HL-60 (cell line): Measurements from ENCODE around the gene SLC29A3.

Experiments
- DNase-seq, 2 experiments: peaks; one replicate each; pipeline ENCODE4 v3.0.0-alpha.2; 2010 to 2020; ENCODE audit warnings: low read depth in 1 of 2, low spot score in 1 of 2
- H3K27ac ChIP-seq: fragments of 250-450 bp; sonication (Bioruptor Pico); replicated peaks from 2 replicates; pipeline ENCODE4 v1.5.1; 2020; ENCODE audit warnings: mild to moderate bottlenecking, moderate library complexity
- H3K27me3 ChIP-seq: fragments of 250-450 bp; sonication (Bioruptor Pico); 2 replicates; pipeline ENCODE4 v1.5.1; 2021; ENCODE audit warnings: mild to moderate bottlenecking, moderate library complexity; ENCODE audit not compliant: insufficient read depth, poor library complexity, severe bottlenecking
- H3K4me3 ChIP-seq: replicated peaks from 2 replicates; pipeline ENCODE4 v1.5.1; 2011; ENCODE audit warnings: mild to moderate bottlenecking, control low read depth, low read length; ENCODE audit not compliant: insufficient read depth
- GABPA ChIP-seq: IDR thresholded peaks from 2 replicates; pipeline ENCODE4 v1.6.1; 2012; ENCODE audit warnings: low read depth
- POLR2AphosphoS5 ChIP-seq: IDR thresholded peaks from 2 replicates; pipeline ENCODE4 v1.6.1; 2012; ENCODE audit warnings: low read depth
- REST ChIP-seq: IDR thresholded peaks from 2 replicates; pipeline ENCODE4 v1.6.1; 2012; ENCODE audit warnings: low read depth; ENCODE audit not compliant: insufficient replicate concordance
- SPI1 ChIP-seq: IDR thresholded peaks from 2 replicates; pipeline ENCODE4 v1.6.1; 2012; ENCODE audit warnings: low read depth, mild to moderate bottlenecking, borderline replicate concordance
- TF ChIP-seq, protein P1 (sequence below): IDR thresholded peaks from one replicate; pipeline ENCODE4 v1.5.1; 2011; ENCODE audit warnings: low read length, control low read depth, inconsistent platforms; ENCODE audit not compliant: insufficient read depth

SLC29A3 gene

GRCh38 chr10:71342573-71343391 is 23.7 kb downstream of the SLC29A3 start:
- no peaks in the 10 kb centered on the region for H3K27me3 ChIP-seq
- TF ChIP-seq SPI1, result no peak
- no peak for TF ChIP-seq GABPA
- TF ChIP-seq POLR2AphosphoS5, result no peak
- TF ChIP-seq REST, result no peak
- TF ChIP-seq, protein P1, sequence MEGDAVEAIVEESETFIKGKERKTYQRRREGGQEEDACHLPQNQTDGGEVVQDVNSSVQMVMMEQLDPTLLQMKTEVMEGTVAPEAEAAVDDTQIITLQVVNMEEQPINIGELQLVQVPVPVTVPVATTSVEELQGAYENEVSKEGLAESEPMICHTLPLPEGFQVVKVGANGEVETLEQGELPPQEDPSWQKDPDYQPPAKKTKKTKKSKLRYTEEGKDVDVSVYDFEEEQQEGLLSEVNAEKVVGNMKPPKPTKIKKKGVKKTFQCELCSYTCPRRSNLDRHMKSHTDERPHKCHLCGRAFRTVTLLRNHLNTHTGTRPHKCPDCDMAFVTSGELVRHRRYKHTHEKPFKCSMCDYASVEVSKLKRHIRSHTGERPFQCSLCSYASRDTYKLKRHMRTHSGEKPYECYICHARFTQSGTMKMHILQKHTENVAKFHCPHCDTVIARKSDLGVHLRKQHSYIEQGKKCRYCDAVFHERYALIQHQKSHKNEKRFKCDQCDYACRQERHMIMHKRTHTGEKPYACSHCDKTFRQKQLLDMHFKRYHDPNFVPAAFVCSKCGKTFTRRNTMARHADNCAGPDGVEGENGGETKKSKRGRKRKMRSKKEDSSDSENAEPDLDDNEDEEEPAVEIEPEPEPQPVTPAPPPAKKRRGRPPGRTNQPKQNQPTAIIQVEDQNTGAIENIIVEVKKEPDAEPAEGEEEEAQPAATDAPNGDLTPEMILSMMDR, result no peak
- H3K4me3 ChIP-seq, result no peak overlapping the region
- no peak overlapping the region for H3K27ac ChIP-seq
- DNase-seq, result no peak

DNA sequence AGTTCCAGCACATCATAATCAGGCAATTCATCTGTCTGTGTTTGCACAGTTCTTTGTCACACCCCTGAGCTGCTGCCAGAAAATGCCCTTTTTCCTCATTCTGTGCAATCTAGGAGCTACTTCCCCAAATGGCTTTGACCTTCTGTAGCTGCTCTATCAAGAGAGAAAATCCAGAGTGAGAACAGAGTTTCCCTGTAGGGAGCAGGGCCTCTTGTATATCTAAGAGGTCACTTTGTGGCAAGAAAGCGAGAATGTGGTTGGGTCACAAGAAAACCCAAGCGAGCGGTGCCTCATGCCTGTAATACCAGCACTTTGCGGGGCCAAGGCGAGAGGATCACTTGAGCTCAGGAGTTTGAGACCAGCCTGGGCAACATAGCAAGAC is 24.3 kb downstream of the SLC29A3 start:
- Histone ChIP-seq H3K4me3 (no peak overlapping the region), H3K27me3 (no peaks in the 10 kb centered on the region), H3K27ac (peak overlapping the region; percentile 50)
- DNase-seq, result peak; percentile 67 to 84
- no peak for TF ChIP-seq REST
- TF ChIP-seq SPI1, result peak; percentile 71; the same call in 1 of the 2 replicates
- no peak for TF ChIP-seq POLR2AphosphoS5

GRCh38 chr10:71344154-71344925 is 25.3 kb downstream of the SLC29A3 start:
- no peaks in the 10 kb centered on the region for H3K27me3 ChIP-seq
- no peak for TF ChIP-seq GABPA
- TF ChIP-seq, protein P1, result no peak
- no peak for TF ChIP-seq POLR2AphosphoS5
- no peak for TF ChIP-seq REST
- no peak for TF ChIP-seq SPI1
- no peak for DNase-seq
- H3K27ac ChIP-seq, result peak overlapping the region; percentile 50
- no peak overlapping the region for H3K4me3 ChIP-seq
